ENCODE results near the gene PABPN1L.
A peak's percentile ranks its signal among the peaks of the same experiment; 100 is the strongest.

PABPN1L gene

GRCh38 chr16:88868974-88869672 is 2.7 kb upstream of the PABPN1L start:
- peak overlapping the region; percentile 38 for H3K14ac ChIP-seq (ENCODE audit: low read length)
- no peaks in the 10 kb centered on the region for H3K79me1 ChIP-seq (ENCODE audit: low read depth, low read length)
- no peaks in the 10 kb centered on the region for H3K9me3 ChIP-seq (replicated peaks in 1 of 2; ENCODE audit: control insufficient read depth in 2 of 2, insufficient read depth in 1 of 2, low read depth in 1 of 2, low read length in 2 of 2)
- H3K18ac ChIP-seq (ENCODE audit: low read length): no peak overlapping the region
- no peak overlapping the region for H2BK120ac ChIP-seq (ENCODE audit: low read depth, low read length)
- peaks cover 0 to 2% of the 10 kb centered on the region in 2 donors for H3K4me1 ChIP-seq (ENCODE audit: control insufficient read depth in 2 of 2, insufficient read depth in 1 of 2, low read depth in 1 of 2, low read length in 2 of 2)
- no peak overlapping the region for H3K4me2 ChIP-seq (ENCODE audit: insufficient read depth, low read length, poor library complexity, severe bottlenecking)
- DNase-seq (ENCODE audit: low spot score): no peak
- H2BK15ac ChIP-seq (ENCODE audit: low read length): no peak overlapping the region
- H2AFZ ChIP-seq (ENCODE audit: low read length): no peak overlapping the region
- H3K9ac ChIP-seq (ENCODE audit: low read depth, low read length, poor library complexity): peak overlapping the region; percentile 37
- no CpG with 5 or more reads among the region's 27 CpGs for WGBS, 2 donors (ENCODE audit: extremely low coverage in 2 of 2, insufficient read length in 2 of 2, insufficient replicate concordance in 1 of 2)
- H4K91ac ChIP-seq (ENCODE audit: low read depth, low read length, poor library complexity): no peak overlapping the region
- peak overlapping the region; percentile 84 for H3K4ac ChIP-seq (ENCODE audit: low read length)
- no peak overlapping the region for H4K8ac ChIP-seq (ENCODE audit: low read depth, low read length)
- peak overlapping the region; percentile 73 for H2BK12ac ChIP-seq (ENCODE audit: low read length)
- H3K27ac ChIP-seq (replicated peaks; ENCODE audit: low read length): no peak overlapping the region
- peaks cover 0 to 69% (median 0%) of the 10 kb centered on the region in 3 experiments for H3K27me3 ChIP-seq (ENCODE audit: control insufficient read depth in 3 of 3, insufficient read depth in 3 of 3, low read depth in 1 of 3, low read length in 3 of 3)
- H2BK5ac ChIP-seq (ENCODE audit: low read length): no peak overlapping the region
- peak overlapping the region; percentile 25 for H3K23ac ChIP-seq (ENCODE audit: low read depth, low read length, poor library complexity)
- H3K36me3 ChIP-seq (replicated peaks in 1 of 2; ENCODE audit: control insufficient read depth in 2 of 2, insufficient read depth in 2 of 2, low read length in 2 of 2): no peaks in the 10 kb centered on the region
- H2AK5ac ChIP-seq (ENCODE audit: low read depth, low read length): peak overlapping the region; percentile 93
- H3K4me3 ChIP-seq (ENCODE audit: low read length in 2 of 2): no peak overlapping the region

- WGBS, 2 donors (ENCODE audit: extremely low coverage in 2 of 2, insufficient read length in 2 of 2, insufficient replicate concordance in 1 of 2): no CpG with 5 or more reads among the region's 24 CpGs
- H4K8ac ChIP-seq (ENCODE audit: low read depth, low read length): peak overlapping the region; percentile 17
- H3K4me2 ChIP-seq (ENCODE audit: insufficient read depth, low read length, poor library complexity, severe bottlenecking): no peak overlapping the region
- H3K36me3 ChIP-seq (replicated peaks in 1 of 2; ENCODE audit: control insufficient read depth in 2 of 2, insufficient read depth in 2 of 2, low read length in 2 of 2): no peaks in the 10 kb centered on the region
- H3K18ac ChIP-seq (ENCODE audit: low read length): no peak overlapping the region
- H3K9ac ChIP-seq (ENCODE audit: low read depth, low read length, poor library complexity): peak overlapping the region; percentile 12
- peak overlapping the region; percentile 17 for H2BK120ac ChIP-seq (ENCODE audit: low read depth, low read length)
- H3K79me1 ChIP-seq (ENCODE audit: low read depth, low read length): peaks cover 2% of the 10 kb centered on the region
- H2AK5ac ChIP-seq (ENCODE audit: low read depth, low read length): peak overlapping the region; percentile 61
- H3K4me1 ChIP-seq (ENCODE audit: control insufficient read depth in 2 of 2, insufficient read depth in 1 of 2, low read depth in 1 of 2, low read length in 2 of 2): peaks cover 0 to 2% of the 10 kb centered on the region in 2 donors
- H2BK12ac ChIP-seq (ENCODE audit: low read length): no peak overlapping the region
- no peak overlapping the region for H3K27ac ChIP-seq (replicated peaks; ENCODE audit: low read length)
- no peak overlapping the region for H2BK15ac ChIP-seq (ENCODE audit: low read length)
- no peak overlapping the region for H2AFZ ChIP-seq (ENCODE audit: low read length)
- H2BK5ac ChIP-seq (ENCODE audit: low read length): no peak overlapping the region
- H4K91ac ChIP-seq (ENCODE audit: low read depth, low read length, poor library complexity): no peak overlapping the region
- no peak overlapping the region for H3K23ac ChIP-seq (ENCODE audit: low read depth, low read length, poor library complexity)
- no peak for DNase-seq (ENCODE audit: low spot score)
- no peak overlapping the region for H3K4me3 ChIP-seq (ENCODE audit: low read length in 2 of 2)
- no peak overlapping the region for H3K4ac ChIP-seq (ENCODE audit: low read length)
- H3K14ac ChIP-seq (ENCODE audit: low read length): no peak overlapping the region
- H3K9me3 ChIP-seq (replicated peaks in 1 of 2; ENCODE audit: control insufficient read depth in 2 of 2, insufficient read depth in 1 of 2, low read depth in 1 of 2, low read length in 2 of 2): no peaks in the 10 kb centered on the region
- peaks cover 0 to 58% (median 0%) of the 10 kb centered on the region in 3 experiments for H3K27me3 ChIP-seq (ENCODE audit: control insufficient read depth in 3 of 3, insufficient read depth in 3 of 3, low read depth in 1 of 3, low read length in 3 of 3)
These were observed 1.3 kb upstream of the PABPN1L start for GRCh38 chr16:88867581-88868246.

GRCh38 chr16:88865742-88866141 is 718 bp downstream of the PABPN1L start:
- Histone ChIP-seq H2BK5ac (ENCODE audit: low read length) (no peak overlapping the region), H2BK120ac (ENCODE audit: low read depth, low read length) (no peak overlapping the region), H2BK12ac (ENCODE audit: low read length) (peak overlapping the region; percentile 58), H3K14ac (ENCODE audit: low read length) (peak overlapping the region; percentile 21), H3K4ac (ENCODE audit: low read length) (peak overlapping the region; percentile 53), H3K9ac (ENCODE audit: low read depth, low read length, poor library complexity) (no peak overlapping the region), H3K4me3 (ENCODE audit: low read length in 2 of 2) (peak overlapping the region in 1 of 2 donors; percentile 16), H4K8ac (ENCODE audit: low read depth, low read length) (no peak overlapping the region), H3K18ac (ENCODE audit: low read length) (peak overlapping the region; percentile 57), H4K91ac (ENCODE audit: low read depth, low read length, poor library complexity) (no peak overlapping the region), H3K23ac (ENCODE audit: low read depth, low read length, poor library complexity) (no peak overlapping the region), H2AK5ac (ENCODE audit: low read depth, low read length) (peak overlapping the region; percentile 56), H3K79me1 (ENCODE audit: low read depth, low read length) (peaks cover 2% of the 10 kb centered on the region), H3K4me2 (ENCODE audit: insufficient read depth, low read length, poor library complexity, severe bottlenecking) (no peak overlapping the region), H3K4me1 (ENCODE audit: control insufficient read depth in 2 of 2, insufficient read depth in 1 of 2, low read depth in 1 of 2, low read length in 2 of 2) (peaks cover 0 to 2% of the 10 kb centered on the region in 2 donors), H2BK15ac (ENCODE audit: low read length) (no peak overlapping the region), H3K27ac (replicated peaks; ENCODE audit: low read length) (no peak overlapping the region), H3K9me3 (replicated peaks in 1 of 2; ENCODE audit: control insufficient read depth in 2 of 2, insufficient read depth in 1 of 2, low read depth in 1 of 2, low read length in 2 of 2) (no peaks in the 10 kb centered on the region), H3K36me3 (replicated peaks in 1 of 2; ENCODE audit: control insufficient read depth in 2 of 2, insufficient read depth in 2 of 2, low read length in 2 of 2) (peaks cover 6 to 12% of the 10 kb centered on the region in 2 donors), H3K27me3 (ENCODE audit: control insufficient read depth in 3 of 3, insufficient read depth in 3 of 3, low read depth in 1 of 3, low read length in 3 of 3) (peaks cover 0 to 42% (median 0%) of the 10 kb centered on the region in 3 experiments), H2AFZ (ENCODE audit: low read length) (no peak overlapping the region)
- no peak for DNase-seq (ENCODE audit: low spot score)
- WGBS, 2 donors (ENCODE audit: extremely low coverage in 2 of 2, insufficient read length in 2 of 2, insufficient replicate concordance in 1 of 2): no CpG with 5 or more reads among the region's 15 CpGs

- WGBS, 2 donors (ENCODE audit: extremely low coverage in 2 of 2, insufficient read length in 2 of 2, insufficient replicate concordance in 1 of 2): no CpG with 5 or more reads among the region's 14 CpGs
These were observed 1.1 kb downstream of the PABPN1L start for GRCh38 chr16:88865310-88865709.

More at GRCh38 chr16:88865310-88865709, 1.1 kb downstream of the PABPN1L start:
- Histone ChIP-seq H2BK120ac (ENCODE audit: low read depth, low read length) (no peak overlapping the region), H3K18ac (ENCODE audit: low read length) (no peak overlapping the region), H3K4ac (ENCODE audit: low read length) (no peak overlapping the region), H2AK5ac (ENCODE audit: low read depth, low read length) (peak overlapping the region; percentile 56), H3K27ac (replicated peaks; ENCODE audit: low read length) (no peak overlapping the region), H3K4me3 (ENCODE audit: low read length in 2 of 2) (no peak overlapping the region), H2BK15ac (ENCODE audit: low read length) (no peak overlapping the region), H3K4me1 (ENCODE audit: control insufficient read depth in 2 of 2, insufficient read depth in 1 of 2, low read depth in 1 of 2, low read length in 2 of 2) (peaks cover 0 to 2% of the 10 kb centered on the region in 2 donors), H3K79me1 (ENCODE audit: low read depth, low read length) (peaks cover 2% of the 10 kb centered on the region), H3K23ac (ENCODE audit: low read depth, low read length, poor library complexity) (no peak overlapping the region), H3K14ac (ENCODE audit: low read length) (no peak overlapping the region), H3K27me3 (ENCODE audit: control insufficient read depth in 3 of 3, insufficient read depth in 3 of 3, low read depth in 1 of 3, low read length in 3 of 3) (peaks cover 0 to 38% (median 0%) of the 10 kb centered on the region in 3 experiments), H3K9me3 (replicated peaks in 1 of 2; ENCODE audit: control insufficient read depth in 2 of 2, insufficient read depth in 1 of 2, low read depth in 1 of 2, low read length in 2 of 2) (no peaks in the 10 kb centered on the region), H4K8ac (ENCODE audit: low read depth, low read length) (no peak overlapping the region), H2BK12ac (ENCODE audit: low read length) (peak overlapping the region; percentile 58), H3K9ac (ENCODE audit: low read depth, low read length, poor library complexity) (no peak overlapping the region), H2BK5ac (ENCODE audit: low read length) (no peak overlapping the region), H2AFZ (ENCODE audit: low read length) (no peak overlapping the region), H4K91ac (ENCODE audit: low read depth, low read length, poor library complexity) (no peak overlapping the region), H3K36me3 (replicated peaks in 1 of 2; ENCODE audit: control insufficient read depth in 2 of 2, insufficient read depth in 2 of 2, low read length in 2 of 2) (peaks cover 9 to 16% of the 10 kb centered on the region in 2 donors), H3K4me2 (ENCODE audit: insufficient read depth, low read length, poor library complexity, severe bottlenecking) (no peak overlapping the region)
- no peak for DNase-seq (ENCODE audit: low spot score)
